Naive B cell (primary cell): Measurements from ENCODE around the gene CRADD. TPM values are rescaled to one million over a fixed set of nuclear protein-coding genes. Genes with fewer than 3 reads are reported as not detected.

ENCODE experiments used
- ATAC-seq, 2 donors: fragments of 150-1000 bp; cut with Tn5 transposase; 2 replicates each; pipeline ENCODE4 v1.10.0; 2021; ENCODE audit warnings: low read depth in 2 of 2, mild to moderate bottlenecking in 2 of 2, moderate library complexity in 2 of 2
- DNase-seq: peaks from one replicate; pipeline ENCODE4 v3.0.0; 2022
- H3K27ac Mint-ChIP-seq, 6 donors: one replicate each; pipeline ENCODE4 v1.8.0; 2020 to 2022; ENCODE audit warnings: mild to moderate bottlenecking in 6 of 6, mixed read lengths in 6 of 6, moderate library complexity in 5 of 6, inconsistent platforms in 2 of 6
- H3K27me3 Mint-ChIP-seq, 3 donors: one replicate each; pipeline ENCODE4 v1.8.0; 2021 to 2022; ENCODE audit warnings: mixed read lengths in 3 of 3, mild to moderate bottlenecking in 1 of 3
- H3K36me3 Mint-ChIP-seq, 2 donors: one replicate each; pipeline ENCODE4 v1.8.0; 2020 to 2022; ENCODE audit warnings: mixed read lengths in 2 of 2, inconsistent platforms in 1 of 2, mild to moderate bottlenecking in 1 of 2
- H3K4me1 Mint-ChIP-seq, 3 donors: one replicate each; pipeline ENCODE4 v1.8.0; 2020 to 2022; ENCODE audit warnings: mixed read lengths in 3 of 3, inconsistent platforms in 1 of 3, mild to moderate bottlenecking in 1 of 3, moderate library complexity in 1 of 3
- H3K4me3 Mint-ChIP-seq, 8 donors: one replicate each; pipeline ENCODE4 v1.8.0; 2020 to 2022; ENCODE audit warnings: mild to moderate bottlenecking in 8 of 8, mixed read lengths in 8 of 8, moderate library complexity in 8 of 8, inconsistent platforms in 2 of 8
- H3K9me3 Mint-ChIP-seq, 7 donors: one replicate each; pipeline ENCODE4 v1.8.0; 2020 to 2022; ENCODE audit warnings: mixed read lengths in 7 of 7, mild to moderate bottlenecking in 5 of 7, inconsistent platforms in 2 of 7, moderate library complexity in 1 of 7
- polyA plus RNA-seq, 6 donors: library from polyadenylated mRNA; unstranded; fragments of 300-500 nt; fragmentation: Illumina TruSeq; gene quantifications; one replicate each; pipeline ENCODE4 v1.2.3, GENCODE V29; 2021; ENCODE audit warnings: low read depth in 6 of 6

CRADD gene
- polyA plus RNA-seq, 6 donors from 2014 or later: 11.1 to 21.1 (median 11.1) TPM

GRCh38 chr12:93849946-93850345 is 172.8 kb downstream of the CRADD start:
- H3K27ac Mint-ChIP-seq: no peak overlapping the region
- H3K4me3 Mint-ChIP-seq: peak overlapping the region in 1 of 8 donors; percentile 28

GRCh38 chr12:93850481-93851256 is 173.5 kb downstream of the CRADD start:
- ATAC-seq (no peak), DNase-seq (no peak)
- Mint-ChIP-seq H3K9me3 (peaks cover 0 to 10% (median 5%) of the 10 kb centered on the region in 7 donors), H3K4me1 (peaks cover 22 to 25% (median 24%) of the 10 kb centered on the region in 3 donors), H3K36me3 (peaks cover 5 to 10% of the 10 kb centered on the region in 2 donors), H3K27me3 (no peaks in the 10 kb centered on the region), H3K4me3 (no peak overlapping the region), H3K27ac (peak overlapping the region in 2 of 6 donors; percentile 8 to 68)

More at GRCh38 chr12:93849946-93850345, 172.8 kb downstream of the CRADD start:
- H3K4me1 Mint-ChIP-seq: peaks cover 22 to 25% (median 24%) of the 10 kb centered on the region in 3 donors
- peaks cover 0 to 10% (median 5%) of the 10 kb centered on the region in 7 donors for H3K9me3 Mint-ChIP-seq
- H3K36me3 Mint-ChIP-seq: peaks cover 5 to 10% of the 10 kb centered on the region in 2 donors
- DNase-seq (no peak), ATAC-seq (no peak)
- no peaks in the 10 kb centered on the region for H3K27me3 Mint-ChIP-seq

DNA sequence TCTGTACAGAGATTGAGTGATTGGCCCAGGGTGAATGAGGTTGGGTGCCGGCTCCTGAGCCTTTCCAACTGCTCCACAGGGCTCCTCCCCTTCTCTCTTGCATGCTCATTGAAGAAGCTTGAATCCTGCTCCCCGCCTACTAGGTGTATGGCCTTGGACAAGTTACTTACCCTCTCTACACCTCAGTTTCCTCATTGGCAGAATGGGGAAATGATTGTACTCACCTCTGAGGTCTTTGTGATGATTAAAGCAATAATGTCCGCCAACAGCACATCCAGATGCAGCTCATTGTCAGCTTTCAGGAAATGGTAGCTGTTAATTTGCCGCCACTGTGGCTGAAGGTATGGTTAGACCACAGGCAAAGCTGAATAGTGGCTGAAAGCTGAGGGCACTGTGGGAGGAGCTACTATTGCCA is 174.1 kb downstream of the CRADD start:
- H3K4me1 Mint-ChIP-seq: peaks cover 22 to 25% (median 24%) of the 10 kb centered on the region in 3 donors

DNA sequence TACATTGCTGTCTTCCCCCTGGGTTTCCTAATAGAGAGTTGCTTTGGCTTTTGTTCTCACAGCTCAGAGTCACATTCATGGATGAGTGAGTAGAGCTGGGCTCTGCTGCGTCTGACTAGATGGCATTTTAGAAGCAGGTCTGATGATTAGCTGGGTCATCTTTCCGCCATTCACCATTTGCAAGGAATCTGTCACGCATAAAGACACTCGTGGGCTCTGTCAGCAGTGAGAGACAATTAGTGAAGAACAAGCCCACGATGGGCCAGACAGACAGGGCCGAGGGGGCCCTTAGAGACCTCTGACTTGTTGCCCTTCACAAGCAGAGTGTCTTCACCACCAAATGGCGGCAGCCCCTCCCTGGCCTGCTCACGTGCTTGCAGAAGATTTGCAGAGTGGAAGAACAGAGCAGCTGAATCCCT is 175.0 kb downstream of the CRADD start:
- ATAC-seq (no peak), DNase-seq (no peak)
- Mint-ChIP-seq H3K9me3 (peaks cover 0 to 10% (median 5%) of the 10 kb centered on the region in 7 donors), H3K27ac (no peak overlapping the region), H3K4me1 (peaks cover 19 to 21% (median 20%) of the 10 kb centered on the region in 3 donors), H3K36me3 (peaks cover 5 to 10% of the 10 kb centered on the region in 2 donors), H3K4me3 (no peak overlapping the region), H3K27me3 (no peaks in the 10 kb centered on the region)

More for the DNA sequence above, 174.1 kb downstream of the CRADD start:
- DNase-seq (no peak), ATAC-seq (no peak)
- Mint-ChIP-seq H3K27me3 (no peaks in the 10 kb centered on the region), H3K4me3 (no peak overlapping the region), H3K9me3 (peaks cover 0 to 10% (median 5%) of the 10 kb centered on the region in 7 donors), H3K36me3 (peaks cover 5 to 10% of the 10 kb centered on the region in 2 donors), H3K27ac (peak overlapping the region in 1 of 6 donors; percentile 68)

DNA sequence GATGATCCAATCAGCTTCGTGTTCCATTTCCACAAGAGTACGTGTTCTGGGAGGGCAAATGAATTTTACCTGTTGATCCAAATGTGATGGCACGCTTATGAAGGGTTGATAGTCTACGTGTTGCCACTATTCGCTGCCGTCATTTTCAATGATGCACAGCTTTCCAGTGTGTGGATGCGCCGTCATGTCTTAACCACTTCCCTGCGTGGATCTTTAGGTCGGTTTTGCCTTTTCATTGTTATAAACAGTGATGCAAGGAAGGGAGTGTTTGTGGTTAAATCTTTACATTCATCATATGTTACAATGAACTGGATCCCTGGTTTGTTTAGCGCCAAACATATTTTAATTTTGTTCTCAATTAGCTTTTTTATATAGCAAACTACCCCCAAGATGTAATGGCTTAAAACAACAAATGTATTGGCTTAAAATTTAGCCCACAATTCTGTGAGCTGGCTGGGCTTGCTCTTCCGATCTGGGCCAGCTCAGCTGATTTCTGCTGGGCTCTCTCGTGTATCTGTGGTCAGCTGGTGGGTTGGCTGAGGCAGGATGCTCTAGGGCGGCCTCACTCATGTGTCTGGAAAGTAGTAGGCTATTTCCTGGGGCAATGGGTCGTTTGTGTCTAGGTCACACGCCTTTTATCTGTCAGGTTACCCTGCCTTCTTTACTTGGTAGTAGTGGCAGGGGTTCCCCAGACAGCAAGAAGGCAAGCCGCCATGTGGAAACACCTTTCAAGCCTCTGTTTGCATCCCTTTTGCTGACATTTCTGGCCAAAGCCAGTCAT is 176.7 kb downstream of the CRADD start:
- H3K4me1 Mint-ChIP-seq: peaks cover 3 to 5% (median 3%) of the 10 kb centered on the region in 3 donors
- H3K27me3 Mint-ChIP-seq: no peaks in the 10 kb centered on the region
- no peak overlapping the region for H3K27ac Mint-ChIP-seq
- H3K4me3 Mint-ChIP-seq: no peak overlapping the region
- ATAC-seq: no peak
- DNase-seq: no peak
- H3K9me3 Mint-ChIP-seq: peaks cover 0 to 3% (median 0%) of the 10 kb centered on the region in 7 donors
- H3K36me3 Mint-ChIP-seq: peaks cover 3 to 5% of the 10 kb centered on the region in 2 donors

DNA sequence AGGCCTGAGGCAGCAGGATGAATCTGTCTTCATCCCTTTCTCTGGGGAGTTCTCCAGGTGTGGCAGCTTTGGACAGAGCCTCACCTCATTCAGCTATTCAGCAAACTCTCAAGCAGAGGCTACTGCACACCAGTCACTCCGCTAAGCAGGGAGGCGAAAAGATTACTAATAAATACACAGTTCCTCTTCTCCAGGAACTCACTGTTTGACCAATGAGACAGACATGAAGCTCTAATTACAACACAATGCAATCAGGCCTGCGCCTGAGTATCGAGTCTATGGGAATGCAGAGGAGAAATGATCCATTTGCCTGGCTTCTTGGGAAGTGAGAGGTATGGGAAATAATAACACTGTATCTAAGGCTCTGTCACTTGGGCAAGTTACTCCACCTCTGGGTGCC is 178.1 kb downstream of the CRADD start:
- peaks cover 0 to 3% (median 0%) of the 10 kb centered on the region in 3 donors for H3K4me1 Mint-ChIP-seq
- no peak overlapping the region for H3K27ac Mint-ChIP-seq
- no peak for ATAC-seq
- H3K27me3 Mint-ChIP-seq: no peaks in the 10 kb centered on the region
- peaks cover 3 to 5% of the 10 kb centered on the region in 2 donors for H3K36me3 Mint-ChIP-seq
- no peaks in the 10 kb centered on the region for H3K9me3 Mint-ChIP-seq
- no peak for DNase-seq
- no peak overlapping the region for H3K4me3 Mint-ChIP-seq

DNA sequence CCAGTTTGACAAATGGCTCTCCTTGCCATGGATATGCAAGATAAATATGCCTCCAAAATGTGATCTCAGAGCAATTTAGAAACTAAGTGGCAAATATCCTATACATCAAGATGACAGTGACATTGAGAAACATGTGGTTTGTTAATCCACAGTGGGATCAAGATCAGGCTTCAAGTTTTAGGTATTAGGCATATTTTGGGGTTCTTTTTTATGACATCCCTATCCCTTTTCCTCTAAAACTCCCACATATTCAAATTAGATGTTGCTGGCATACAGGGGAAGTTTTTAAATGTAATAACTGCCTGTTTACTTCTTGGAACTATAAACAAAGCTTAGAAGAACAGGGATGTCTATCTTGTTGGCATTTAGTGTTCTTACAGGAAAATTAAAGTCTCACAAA is 179.4 kb downstream of the CRADD start:
- DNase-seq (no peak), ATAC-seq (no peak)
- H3K4me3 Mint-ChIP-seq: no peak overlapping the region
- no peaks in the 10 kb centered on the region for H3K9me3 Mint-ChIP-seq
- H3K4me1 Mint-ChIP-seq: no peaks in the 10 kb centered on the region
- no peaks in the 10 kb centered on the region for H3K27me3 Mint-ChIP-seq
- H3K27ac Mint-ChIP-seq: no peak overlapping the region
- H3K36me3 Mint-ChIP-seq: peaks cover 14 to 15% of the 10 kb centered on the region in 2 donors

DNA sequence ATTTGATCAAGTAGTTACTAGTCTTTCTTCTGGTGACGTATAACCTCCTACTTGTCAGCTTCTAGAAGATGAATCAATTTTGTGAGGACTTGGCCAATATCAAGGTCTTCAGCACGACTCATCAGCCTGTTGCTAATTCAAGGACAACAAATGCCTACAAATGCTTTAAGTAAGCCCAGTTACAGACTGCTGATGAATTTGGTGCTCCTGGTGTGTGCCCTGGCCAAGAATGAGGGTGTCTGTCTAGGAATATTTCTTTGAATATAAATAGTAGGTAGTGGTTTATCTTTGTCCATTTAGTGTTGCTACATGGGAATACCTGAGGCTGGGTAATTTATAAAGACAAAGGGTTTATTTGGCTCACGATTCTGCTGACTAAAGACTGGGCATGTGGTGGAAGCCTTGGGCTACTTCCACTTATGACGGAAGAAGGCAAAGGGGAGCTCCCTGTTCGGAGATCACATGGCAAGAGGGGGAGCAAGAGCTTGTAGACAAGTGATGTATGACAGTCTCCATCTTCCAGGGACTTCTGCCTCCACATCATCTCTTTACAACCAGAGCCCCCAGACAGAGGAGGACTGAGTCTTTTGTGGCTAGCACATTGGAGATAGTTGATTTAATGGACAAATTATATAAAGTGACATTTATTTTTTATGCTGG is 180.2 kb downstream of the CRADD start:
- Mint-ChIP-seq H3K27me3 (no peaks in the 10 kb centered on the region), H3K4me3 (no peak overlapping the region), H3K36me3 (peaks cover 15 to 20% of the 10 kb centered on the region in 2 donors), H3K4me1 (no peaks in the 10 kb centered on the region), H3K9me3 (peaks cover 0 to 5% (median 0%) of the 10 kb centered on the region in 7 donors), H3K27ac (no peak overlapping the region)
- ATAC-seq: no peak
- DNase-seq: no peak

- DNase-seq: no peak
- ATAC-seq: no peak
- Mint-ChIP-seq H3K4me3 (no peak overlapping the region), H3K36me3 (peaks cover 15 to 22% of the 10 kb centered on the region in 2 donors), H3K27ac (no peak overlapping the region), H3K27me3 (no peaks in the 10 kb centered on the region), H3K9me3 (peaks cover 0 to 5% (median 0%) of the 10 kb centered on the region in 7 donors), H3K4me1 (no peaks in the 10 kb centered on the region)
Observed at GRCh38 chr12:93857991-93858447, 180.8 kb downstream of the CRADD start.

DNA sequence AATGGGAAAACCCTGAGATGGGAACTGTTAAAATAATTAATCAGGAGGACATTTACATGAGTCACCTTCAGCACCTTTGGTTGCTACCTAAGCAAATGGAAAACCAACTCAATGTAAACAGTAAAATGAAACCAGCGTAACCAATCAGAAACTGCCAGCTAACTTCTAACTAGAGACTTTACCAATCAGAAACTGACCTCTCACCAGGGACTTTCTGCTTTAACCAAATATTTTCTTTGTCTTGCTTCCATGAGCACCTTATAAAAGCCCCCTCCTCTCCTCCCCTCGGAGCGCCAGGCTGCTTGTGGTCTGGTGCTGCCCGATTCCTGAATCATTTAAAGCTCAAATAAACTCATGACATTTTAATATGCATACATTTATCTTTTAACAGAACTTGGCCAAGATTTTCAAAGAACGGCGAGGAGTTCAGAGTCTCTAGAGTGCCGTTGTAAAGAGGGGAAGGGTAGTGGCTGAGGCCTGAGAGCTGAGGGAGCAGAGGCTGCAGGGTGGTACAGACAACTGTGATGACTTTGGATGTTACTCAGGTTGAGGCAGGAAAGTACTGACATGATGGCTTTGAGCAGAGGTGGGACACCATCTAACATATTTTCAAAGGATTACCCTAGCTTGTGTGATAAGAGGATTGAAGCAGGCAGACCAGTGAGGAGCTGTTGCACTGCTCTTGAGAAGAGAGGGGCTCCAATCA is 183.6 kb downstream of the CRADD start:
- H3K27me3 Mint-ChIP-seq: no peaks in the 10 kb centered on the region
- H3K4me3 Mint-ChIP-seq: peak overlapping the region in 1 of 8 donors; percentile 52

DNA sequence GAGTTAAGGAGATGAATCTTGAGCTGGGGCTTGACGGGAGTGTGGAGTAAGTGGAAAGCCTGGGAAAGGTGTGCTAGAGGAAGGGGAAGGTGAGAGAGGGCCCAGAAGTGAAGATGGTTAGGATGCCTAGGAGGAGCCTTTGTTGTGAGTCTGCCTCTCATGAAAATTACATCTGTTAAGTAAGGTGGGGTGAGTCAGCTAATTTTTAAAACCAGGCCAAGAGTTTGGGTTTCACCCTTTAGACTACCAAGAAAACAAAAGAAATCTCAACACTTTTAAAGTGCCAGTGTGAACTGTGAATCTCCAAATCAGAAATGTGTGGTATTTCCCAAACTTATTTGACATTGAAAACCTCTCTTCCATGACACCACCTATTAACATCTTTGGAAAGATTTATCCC is 185.2 kb downstream of the CRADD start:
- H3K27ac Mint-ChIP-seq: peak overlapping the region in 1 of 6 donors; percentile 46
- DNase-seq: no peak
- H3K4me1 Mint-ChIP-seq: no peaks in the 10 kb centered on the region
- peaks cover 6 to 40% (median 30%) of the 10 kb centered on the region in 7 donors for H3K9me3 Mint-ChIP-seq
- no peak for ATAC-seq
- no peaks in the 10 kb centered on the region for H3K27me3 Mint-ChIP-seq
- H3K4me3 Mint-ChIP-seq: no peak overlapping the region
- peaks cover 22 to 37% of the 10 kb centered on the region in 2 donors for H3K36me3 Mint-ChIP-seq

More for the DNA sequence above, 183.6 kb downstream of the CRADD start:
- H3K27ac Mint-ChIP-seq: no peak overlapping the region
- H3K4me1 Mint-ChIP-seq: no peaks in the 10 kb centered on the region
- H3K36me3 Mint-ChIP-seq: peaks cover 15 to 22% of the 10 kb centered on the region in 2 donors
- ATAC-seq (no peak), DNase-seq (no peak)
- peaks cover 0 to 25% (median 16%) of the 10 kb centered on the region in 7 donors for H3K9me3 Mint-ChIP-seq

DNA sequence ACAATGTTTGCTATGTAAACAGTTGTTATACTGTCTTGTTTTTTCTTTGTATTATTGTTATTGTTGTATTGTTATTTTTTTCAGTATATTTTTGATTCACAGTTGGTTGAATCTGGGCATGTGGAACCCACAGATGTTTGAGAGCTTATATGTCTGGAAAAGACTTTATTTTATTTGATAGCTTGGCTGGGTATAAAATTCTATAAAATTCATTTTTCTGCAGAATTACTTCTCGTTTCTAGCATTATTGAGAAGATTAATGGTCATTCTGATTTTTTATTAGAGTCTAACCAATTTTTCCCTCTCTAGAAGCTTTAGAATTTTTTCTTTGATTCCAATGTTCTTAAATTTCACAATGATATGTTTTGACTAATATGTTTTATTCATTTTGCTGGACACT is 188.6 kb downstream of the CRADD start:
- Mint-ChIP-seq H3K27me3 (no peaks in the 10 kb centered on the region), H3K4me3 (no peak overlapping the region), H3K27ac (no peak overlapping the region), H3K9me3 (peaks cover 12 to 68% (median 52%) of the 10 kb centered on the region in 7 donors), H3K4me1 (no peaks in the 10 kb centered on the region), H3K36me3 (peaks cover 27 to 50% of the 10 kb centered on the region in 2 donors)
- DNase-seq (no peak), ATAC-seq (no peak)
